ENCODE results near the gene NOP16.

- TF ChIP-seq, protein P1, sequence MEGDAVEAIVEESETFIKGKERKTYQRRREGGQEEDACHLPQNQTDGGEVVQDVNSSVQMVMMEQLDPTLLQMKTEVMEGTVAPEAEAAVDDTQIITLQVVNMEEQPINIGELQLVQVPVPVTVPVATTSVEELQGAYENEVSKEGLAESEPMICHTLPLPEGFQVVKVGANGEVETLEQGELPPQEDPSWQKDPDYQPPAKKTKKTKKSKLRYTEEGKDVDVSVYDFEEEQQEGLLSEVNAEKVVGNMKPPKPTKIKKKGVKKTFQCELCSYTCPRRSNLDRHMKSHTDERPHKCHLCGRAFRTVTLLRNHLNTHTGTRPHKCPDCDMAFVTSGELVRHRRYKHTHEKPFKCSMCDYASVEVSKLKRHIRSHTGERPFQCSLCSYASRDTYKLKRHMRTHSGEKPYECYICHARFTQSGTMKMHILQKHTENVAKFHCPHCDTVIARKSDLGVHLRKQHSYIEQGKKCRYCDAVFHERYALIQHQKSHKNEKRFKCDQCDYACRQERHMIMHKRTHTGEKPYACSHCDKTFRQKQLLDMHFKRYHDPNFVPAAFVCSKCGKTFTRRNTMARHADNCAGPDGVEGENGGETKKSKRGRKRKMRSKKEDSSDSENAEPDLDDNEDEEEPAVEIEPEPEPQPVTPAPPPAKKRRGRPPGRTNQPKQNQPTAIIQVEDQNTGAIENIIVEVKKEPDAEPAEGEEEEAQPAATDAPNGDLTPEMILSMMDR (IDR thresholded peaks at IDR 0.05), result no peak
- no peak for TF ChIP-seq POLR2A (IDR thresholded peaks at IDR 0.05)
Measured at GRCh38 chr5:176400382-176401156, 12.2 kb upstream of the NOP16 start.

Data from lower leg skin (tissue), 3 donors.